ENCODE results near the gene CADPS2. TPM values are rescaled to one million over a fixed set of nuclear protein-coding genes. Genes with fewer than 3 reads are reported as not detected.

Gene CADPS2
- total RNA-seq, 1 donor from 2014 or later = 19.1 TPM

- Histone ChIP-seq H3K9me3 (ENCODE audit: low read depth) (no peaks in the 10 kb centered on the region), H3K9ac (no peak overlapping the region), H2AFZ (replicated peaks) (no peak overlapping the region), H3K27me3 (no peaks in the 10 kb centered on the region), H3K4me1 (no peaks in the 10 kb centered on the region), H3K4me2 (no peak overlapping the region), H3K79me2 (ENCODE audit: low read depth) (no peaks in the 10 kb centered on the region), H3K27ac (no peak overlapping the region), H3F3A (ENCODE audit: low read depth) (no peaks in the 10 kb centered on the region), H3K36me3 (no peaks in the 10 kb centered on the region), H3K4me3 (no peak overlapping the region), H4K20me1 (ENCODE audit: low read depth) (no peaks in the 10 kb centered on the region)
- H3K36me3 Mint-ChIP-seq = no peaks in the 10 kb centered on the region
- H3K4me3 Mint-ChIP-seq = no peak overlapping the region
- no peak overlapping the region for H3K27ac Mint-ChIP-seq
- peaks cover 2% of the 10 kb centered on the region for H3K9me3 Mint-ChIP-seq
- TF ChIP-seq EZH2 (IDR thresholded peaks at IDR 0.05) (no peak), CTCF (IDR thresholded peaks at IDR 0.05) (no peak), EZH2phosphoT487 (IDR thresholded peaks at IDR 0.05) (no peak)
- no peaks in the 10 kb centered on the region for H3K27me3 Mint-ChIP-seq (ENCODE audit: insufficient read depth, low read depth)
- DNase-seq (ENCODE audit: low spot score) = no peak
- H3K4me1 Mint-ChIP-seq = peaks cover 7% of the 10 kb centered on the region
Observed at GRCh38 chr7:122727759-122728158, 158.5 kb downstream of the CADPS2 start.

- Mint-ChIP-seq H3K36me3 (no peaks in the 10 kb centered on the region), H3K4me3 (no peak overlapping the region), H3K4me1 (peaks cover 7% of the 10 kb centered on the region), H3K9me3 (peaks cover 2% of the 10 kb centered on the region), H3K27ac (no peak overlapping the region), H3K27me3 (ENCODE audit: insufficient read depth, low read depth) (no peaks in the 10 kb centered on the region)
- no peak for DNase-seq (ENCODE audit: low spot score)
- Histone ChIP-seq H3K9ac (no peak overlapping the region), H3K9me3 (ENCODE audit: low read depth) (no peaks in the 10 kb centered on the region), H3K36me3 (no peaks in the 10 kb centered on the region), H3K4me1 (no peaks in the 10 kb centered on the region), H3K4me3 (no peak overlapping the region), H3F3A (ENCODE audit: low read depth) (no peaks in the 10 kb centered on the region), H3K27me3 (no peaks in the 10 kb centered on the region), H3K79me2 (ENCODE audit: low read depth) (no peaks in the 10 kb centered on the region), H4K20me1 (ENCODE audit: low read depth) (no peaks in the 10 kb centered on the region), H3K27ac (no peak overlapping the region), H2AFZ (replicated peaks) (no peak overlapping the region), H3K4me2 (no peak overlapping the region)
- no peak for TF ChIP-seq EZH2 (IDR thresholded peaks at IDR 0.05)
- no peak for TF ChIP-seq EZH2phosphoT487 (IDR thresholded peaks at IDR 0.05)
- TF ChIP-seq CTCF (IDR thresholded peaks at IDR 0.05) = no peak
Observed at GRCh38 chr7:122727354-122727753, 158.9 kb downstream of the CADPS2 start.

GRCh38 chr7:122726881-122727280 is 159.4 kb downstream of the CADPS2 start:
- no peak overlapping the region for H2AFZ ChIP-seq (replicated peaks)
- H3K4me1 Mint-ChIP-seq = peaks cover 7% of the 10 kb centered on the region
- H3K4me1 ChIP-seq = no peaks in the 10 kb centered on the region
- H3K27me3 ChIP-seq = no peaks in the 10 kb centered on the region
- no peaks in the 10 kb centered on the region for H3K36me3 Mint-ChIP-seq
- no peaks in the 10 kb centered on the region for H4K20me1 ChIP-seq (ENCODE audit: low read depth)
- H3K4me3 Mint-ChIP-seq = no peak overlapping the region
- H3K9ac ChIP-seq = no peak overlapping the region
- no peak overlapping the region for H3K27ac ChIP-seq
- no peaks in the 10 kb centered on the region for H3F3A ChIP-seq (ENCODE audit: low read depth)
- TF ChIP-seq CTCF (IDR thresholded peaks at IDR 0.05) (no peak), EZH2 (IDR thresholded peaks at IDR 0.05) (no peak), EZH2phosphoT487 (IDR thresholded peaks at IDR 0.05) (no peak)
- no peak overlapping the region for H3K4me2 ChIP-seq
- no peaks in the 10 kb centered on the region for H3K9me3 ChIP-seq (ENCODE audit: low read depth)
- no peak for DNase-seq (ENCODE audit: low spot score)
- H3K27ac Mint-ChIP-seq = no peak overlapping the region
- H3K27me3 Mint-ChIP-seq (ENCODE audit: insufficient read depth, low read depth) = no peaks in the 10 kb centered on the region
- H3K9me3 Mint-ChIP-seq = peaks cover 2% of the 10 kb centered on the region
- H3K4me3 ChIP-seq = no peak overlapping the region
- H3K36me3 ChIP-seq = no peaks in the 10 kb centered on the region
- H3K79me2 ChIP-seq (ENCODE audit: low read depth) = no peaks in the 10 kb centered on the region

All from neural progenitor cell (in vitro differentiated cells).